GM18505 (cell line): Measurements from ENCODE around the gene MAPKBP1.
"Not testable (repeated sequence)": the region's sequence is repeated elsewhere in the genome, so short reads cannot be mapped to it uniquely, and the experiment has no call there.

Experiments
- ATAC-seq: cut with Tn5 transposase; IDR thresholded peaks from one replicate; pipeline ENCODE4 v1.9.1; 2021; ENCODE audit not compliant: unreplicated experiment
- POLR2A ChIP-seq: IDR thresholded peaks from 4 replicates; pipeline ENCODE4 v1.6.1; 2011; ENCODE audit warnings: borderline replicate concordance; ENCODE audit not compliant: insufficient read depth, insufficient read length; ENCODE audit errors: extremely low read depth

Gene MAPKBP1

DNA sequence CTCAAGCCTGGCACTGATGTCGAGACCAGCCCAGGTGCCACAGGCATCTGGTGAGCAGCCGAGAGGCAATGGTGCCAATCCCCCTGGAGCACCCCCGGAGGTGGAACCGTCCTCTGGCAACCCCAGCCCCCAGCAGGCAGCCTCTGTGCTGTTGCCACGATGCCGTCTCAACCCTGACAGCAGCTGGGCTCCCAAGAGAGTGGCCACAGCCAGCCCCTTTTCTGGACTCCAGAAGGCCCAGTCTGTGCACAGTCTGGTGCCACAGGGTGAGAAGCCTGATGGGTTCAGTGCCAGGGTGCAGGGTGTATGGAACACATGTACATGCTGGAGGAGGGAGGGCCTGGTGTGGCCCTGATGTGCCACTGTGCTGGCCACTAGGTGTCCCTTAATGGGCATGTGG, 48.7 kb downstream of the MAPKBP1 start:
- no peak for ATAC-seq

DNA sequence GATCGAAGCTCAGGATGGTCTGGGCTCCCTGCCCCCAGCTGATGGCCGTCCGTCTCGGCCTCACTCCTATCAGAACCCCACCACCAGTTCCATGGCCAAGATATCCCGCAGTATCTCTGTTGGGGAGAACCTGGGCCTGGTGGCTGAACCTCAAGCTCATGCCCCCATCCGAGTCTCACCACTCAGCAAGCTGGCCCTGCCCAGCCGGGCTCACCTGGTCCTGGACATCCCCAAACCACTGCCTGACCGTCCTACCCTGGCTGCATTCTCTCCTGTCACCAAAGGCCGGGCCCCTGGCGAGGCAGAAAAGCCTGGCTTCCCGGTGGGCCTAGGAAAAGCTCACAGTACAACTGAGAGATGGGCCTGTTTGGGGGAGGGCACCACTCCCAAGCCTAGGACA, 49.2 kb downstream of the MAPKBP1 start:
- no peak for TF ChIP-seq POLR2A
- no peak for ATAC-seq

More for the DNA sequence above, 48.7 kb downstream of the MAPKBP1 start:
- no peak for TF ChIP-seq POLR2A

DNA sequence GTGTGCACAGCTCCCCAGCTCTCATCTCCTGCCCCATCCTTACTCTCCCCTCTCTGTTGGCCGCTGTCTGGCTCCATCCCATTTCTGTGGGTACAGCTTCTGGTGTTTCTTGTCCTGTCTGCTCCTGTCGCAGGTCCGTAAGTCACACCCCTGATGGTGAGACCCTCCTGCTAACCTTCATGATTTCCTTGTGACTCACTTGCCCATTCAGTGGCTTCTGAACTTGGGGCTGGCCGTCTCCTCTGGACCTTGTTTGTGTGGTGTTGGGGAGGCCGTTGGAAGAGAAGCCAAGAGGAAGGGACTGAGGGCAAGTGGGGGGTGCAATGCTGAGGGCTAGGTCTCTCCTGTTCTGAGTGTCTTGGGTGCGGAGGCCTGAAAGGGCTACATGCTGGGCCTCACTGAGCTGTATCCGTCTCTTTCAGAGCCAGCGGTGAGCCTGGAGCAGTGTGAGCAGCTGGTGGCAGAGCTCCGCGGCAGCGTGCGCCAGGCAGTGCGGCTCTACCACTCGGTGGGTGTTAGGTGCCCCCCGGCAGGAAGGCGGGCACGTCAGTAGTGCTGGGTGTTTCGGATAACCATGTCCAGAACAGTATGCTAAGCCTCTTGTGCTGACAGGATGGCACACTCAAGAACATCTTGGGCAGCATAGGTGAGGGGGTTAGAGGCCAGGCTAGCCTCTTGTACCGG, 49.9 kb downstream of the MAPKBP1 start:
- TF ChIP-seq POLR2A, result no peak
- no peak for ATAC-seq

DNA sequence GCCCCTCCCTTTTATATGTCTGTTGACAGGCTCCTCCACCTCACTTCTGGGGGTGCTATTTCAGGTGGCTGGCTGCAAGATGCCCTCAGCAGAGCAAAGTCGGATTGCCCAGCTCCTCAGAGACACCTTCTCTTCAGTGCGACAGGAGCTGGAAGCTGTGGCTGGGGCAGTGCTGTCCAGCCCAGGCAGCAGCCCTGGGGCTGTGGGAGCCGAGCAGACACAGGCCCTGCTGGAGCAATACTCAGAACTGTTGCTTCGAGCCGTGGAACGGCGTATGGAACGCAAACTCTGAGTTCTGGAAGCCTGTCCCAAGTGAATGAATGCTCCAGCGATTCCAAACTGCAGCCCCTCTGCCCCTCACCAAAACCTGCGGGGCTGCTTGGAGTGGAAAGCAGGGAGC, 50.9 kb downstream of the MAPKBP1 start:
- TF ChIP-seq POLR2A, result no peak
- no peak for ATAC-seq

GRCh38 chr15:41825572-41826535, 51.6 kb downstream of the MAPKBP1 start:
- no peak for TF ChIP-seq POLR2A
- ATAC-seq, result no peak

GRCh38 chr15:41827290-41827879, 53.1 kb downstream of the MAPKBP1 start:
- ATAC-seq, result no peak
- TF ChIP-seq POLR2A, result no peak

GRCh38 chr15:41827880-41828806, 53.9 kb downstream of the MAPKBP1 start, which contains the start of gene JMJD7:
Gene JMJD7, plus strand, starts transcription at chr15:41828092. Its CDS starts 33 bp downstream, at chr15:41828125.
- TF ChIP-seq POLR2A, result peak; percentile 74
- peak; percentile 64 for ATAC-seq

DNA sequence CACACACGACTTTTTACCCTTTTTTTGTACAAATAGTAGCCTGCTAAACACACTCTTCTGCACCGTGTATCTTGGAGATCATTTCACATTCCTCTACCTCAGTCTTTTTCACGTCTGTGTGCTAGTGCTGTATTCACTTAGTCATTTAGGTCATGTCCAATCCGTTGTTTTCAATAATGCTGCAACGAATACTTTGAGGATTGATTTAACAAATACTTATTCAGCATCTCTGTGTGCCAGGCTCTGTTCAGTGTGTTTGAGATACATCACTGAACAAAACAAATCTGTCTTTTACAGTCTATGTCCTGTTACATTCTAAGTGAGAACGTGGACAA, 54.5 kb downstream of the MAPKBP1 start:
- TF ChIP-seq POLR2A, result no peak
- ATAC-seq, result no peak

DNA sequence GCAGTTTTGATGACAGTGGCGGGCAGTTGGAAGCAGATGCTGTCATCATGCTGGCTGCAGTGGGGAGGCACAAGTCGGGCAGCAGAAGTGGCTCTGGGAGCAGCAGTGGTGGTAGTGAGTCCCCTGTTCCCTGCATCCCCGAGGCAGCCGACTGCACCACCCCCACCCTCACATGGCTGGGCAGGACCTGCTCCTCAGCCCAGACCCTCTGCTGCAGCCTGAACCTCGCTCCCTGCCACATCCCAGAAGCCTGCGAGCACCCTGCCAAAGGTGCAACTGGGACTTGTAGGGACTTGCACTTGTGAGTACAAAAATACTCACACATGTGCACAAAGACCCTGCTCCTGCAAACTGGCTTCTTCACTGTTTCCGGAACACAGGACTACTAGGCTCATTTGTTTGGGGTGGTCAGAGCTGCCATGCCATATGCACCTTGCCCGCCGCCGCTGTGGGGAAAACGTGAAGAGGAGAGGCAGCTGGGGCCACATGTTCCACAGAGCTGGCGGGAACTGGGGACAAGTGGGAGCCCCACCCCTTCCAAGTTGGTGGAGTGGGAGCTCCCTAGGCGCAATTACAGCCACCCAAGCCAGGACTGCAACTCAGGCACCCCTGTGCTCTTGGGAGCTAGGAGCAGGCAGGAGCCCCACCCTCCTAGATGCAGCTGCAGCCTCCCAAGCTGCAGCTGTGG, 55.8 kb downstream of the MAPKBP1 start:
- no peak for TF ChIP-seq POLR2A
- ATAC-seq, result no peak

DNA sequence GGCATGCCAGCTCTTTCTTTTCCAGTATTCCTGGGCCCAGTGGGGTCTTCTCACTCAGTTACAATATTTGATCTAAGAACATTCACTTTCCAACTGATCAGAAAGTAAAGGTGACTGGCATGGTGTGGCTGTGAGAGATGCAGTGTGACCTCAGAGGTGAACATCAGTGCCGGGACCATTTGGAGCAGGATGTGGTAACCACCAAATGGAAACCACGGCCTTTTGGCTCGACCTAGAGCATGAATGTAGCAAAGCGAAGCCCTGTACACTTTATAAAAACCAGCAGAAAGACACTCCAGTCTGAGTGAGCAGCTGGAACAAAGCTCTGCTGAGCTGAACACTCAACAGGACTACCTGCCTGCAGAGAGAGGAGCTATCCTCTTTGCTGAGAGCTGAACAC, 57.0 kb downstream of the MAPKBP1 start:
- not testable (repeated sequence) for ATAC-seq

GRCh38 chr15:41832208-41832607, 57.9 kb downstream of the MAPKBP1 start:
- no peak for ATAC-seq
- TF ChIP-seq POLR2A, result no peak

DNA sequence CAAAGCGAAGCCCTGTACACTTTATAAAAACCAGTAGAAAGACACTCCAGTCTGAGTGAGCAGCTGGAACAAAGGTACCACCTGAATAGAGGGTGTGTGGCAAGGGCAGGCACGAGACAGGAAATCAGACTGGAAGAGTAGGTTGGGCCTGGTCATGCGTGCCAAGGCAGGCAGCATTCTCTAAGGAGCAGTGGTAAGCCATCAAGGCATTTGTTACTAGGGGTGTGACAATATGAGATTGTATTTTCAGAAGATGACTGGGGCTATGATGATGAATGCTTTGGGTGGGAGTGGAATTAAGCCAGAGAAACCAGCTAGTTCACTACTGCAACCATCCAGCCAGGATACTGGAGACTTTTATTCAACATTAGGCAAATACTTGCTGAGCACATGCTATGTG, 58.6 kb downstream of the MAPKBP1 start:
- no peak for TF ChIP-seq POLR2A
- no peak for ATAC-seq
